Left lung (tissue), 10 donors: Measurements from ENCODE around the gene WWP2. TPM values are rescaled to one million over a fixed set of nuclear protein-coding genes. Genes with fewer than 3 reads are reported as not detected.

Experiments
- ATAC-seq: fragments of 200-7000 bp; cut with Tn5 transposase; one replicate; pipeline ENCODE4 v1.9.1; 2020; ENCODE audit warnings: moderate library complexity
- DNase-seq, 4 donors: peaks; one replicate each; pipeline ENCODE4 v3.0.0-alpha.2; 2013 to 2020
- H3K27ac ChIP-seq, 2 donors: fragments of 200-600 bp; sonication (generic) in 1 of 2; one replicate each; pipeline versions ENCODE4 v1.5.0 to v1.8.0; 2020 to 2021
- H3K27me3 ChIP-seq, 2 donors: fragments of 200-600 bp; sonication (generic) in 1 of 2; one replicate each; pipeline versions ENCODE4 v1.5.0 to v1.8.0; 2020 to 2021
- H3K36me3 ChIP-seq, 2 donors: fragments of 200-600 bp; sonication (generic) in 1 of 2; one replicate each; pipeline versions ENCODE4 v1.5.0 to v1.8.0; 2020 to 2021
- H3K4me1 ChIP-seq, 2 donors: fragments of 200-600 bp; one replicate each; pipeline ENCODE4 v1.8.0; 2021
- H3K4me3 ChIP-seq, 2 donors: fragments of 200-600 bp; sonication (generic) in 1 of 2; one replicate each; pipeline versions ENCODE4 v1.5.0 to v1.8.0; 2020 to 2021; ENCODE audit warnings: mild to moderate bottlenecking in 1 of 2
- H3K9me3 ChIP-seq, 2 donors: fragments of 200-600 bp; sonication (generic) in 1 of 2; one replicate each; pipeline versions ENCODE4 v1.5.0 to v1.8.0; 2020 to 2021
- intact Hi-C, 2 donors: fragments of 100-400 bp; cut with DNase I; formaldehyde crosslinking; loops; one replicate each; pipeline versions ENCODE4 v1.11.2 to v1.14.2; 2022
- polyA plus RNA-seq, 6 donors: library from polyadenylated mRNA; unstranded; fragments of 120-200 nt; gene quantifications; one replicate each; pipeline ENCODE4 v1.2.1, GENCODE V29; 2013; ENCODE audit not compliant: insufficient read length in 6 of 6
- total RNA-seq, 2 donors: library from RNA; stranded (reverse); fragmentation: NEBNext Ultra II Directional; extraction: Animal tissue kit (Norgen Biotek cat#: 25700); gene quantifications; one replicate each; pipeline ENCODE4 v1.2.1, GENCODE V29; 2021
- TF ChIP-seq, protein P1 (sequence below), 2 donors: fragments of 200-600 bp; sonication (generic) in 1 of 2; IDR thresholded peaks; one replicate each; pipeline versions ENCODE4 v1.5.0 to v1.8.0; 2021; ENCODE audit warnings: antibody characterized with exemption in 2 of 2
- donor health status: DM: no; HTN: yes; CAD: no.
- donor health status: DM: no; HTN: no; CAD: no.

The WWP2 gene
- total and polyA plus RNA-seq, 8 donors = 30.2 to 73.0 (median 34.6) TPM

DNA sequence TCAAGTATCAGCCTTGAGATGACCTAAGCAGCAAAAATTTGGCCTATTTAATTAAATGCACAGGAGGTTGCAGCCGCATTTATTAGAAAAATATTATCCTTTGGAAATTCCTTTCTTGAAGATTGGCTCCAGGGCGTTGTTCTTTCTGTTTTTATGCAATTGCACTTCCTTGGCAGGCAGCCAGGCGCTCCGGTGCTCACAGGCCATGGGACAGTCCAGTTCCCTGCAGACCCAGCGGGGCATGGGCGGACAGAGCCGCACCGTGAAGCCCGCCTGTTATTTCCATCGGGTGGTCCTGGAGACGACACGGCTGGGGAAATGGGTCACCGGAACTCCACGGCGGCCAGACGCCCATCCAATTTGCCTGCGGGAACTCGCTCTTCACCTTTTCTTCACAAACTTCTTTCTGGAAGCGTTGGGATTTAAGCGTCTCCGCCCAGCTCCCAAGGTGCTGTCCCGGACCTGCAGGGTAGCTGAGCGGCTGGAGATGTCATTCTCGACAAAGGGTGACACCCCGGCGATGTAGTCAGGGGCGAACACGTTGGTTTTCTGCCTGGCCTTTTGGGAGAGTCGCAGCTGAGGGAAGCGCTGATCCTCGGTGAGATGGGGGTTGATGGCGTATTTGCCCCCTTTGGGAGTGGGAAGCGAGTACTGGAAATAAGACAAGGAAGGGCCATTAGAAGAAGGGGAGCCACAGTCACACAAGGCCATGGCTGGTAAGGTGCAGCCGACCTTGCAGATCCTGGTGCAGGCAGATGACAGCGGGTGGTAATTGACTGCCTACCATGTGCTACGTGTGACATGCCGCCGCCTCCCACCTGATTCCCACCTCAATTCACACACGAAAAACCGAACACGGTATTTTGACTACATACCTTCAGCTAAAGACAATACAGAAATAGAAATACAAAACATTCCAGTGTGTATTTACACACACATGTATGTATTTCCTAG is 19.9 kb upstream of the WWP2 start:
- ATAC-seq = peak; percentile 41
- Histone ChIP-seq H3K9me3 (no peaks in the 10 kb centered on the region), H3K4me3 (no peak overlapping the region), H3K4me1 (peaks cover 0 to 15% of the 10 kb centered on the region in 2 donors), H3K27ac (peak overlapping the region in 1 of 2 donors; percentile 1), H3K27me3 (no peaks in the 10 kb centered on the region), H3K36me3 (peaks cover 0 to 81% of the 10 kb centered on the region in 2 donors)
- TF ChIP-seq, protein P1, sequence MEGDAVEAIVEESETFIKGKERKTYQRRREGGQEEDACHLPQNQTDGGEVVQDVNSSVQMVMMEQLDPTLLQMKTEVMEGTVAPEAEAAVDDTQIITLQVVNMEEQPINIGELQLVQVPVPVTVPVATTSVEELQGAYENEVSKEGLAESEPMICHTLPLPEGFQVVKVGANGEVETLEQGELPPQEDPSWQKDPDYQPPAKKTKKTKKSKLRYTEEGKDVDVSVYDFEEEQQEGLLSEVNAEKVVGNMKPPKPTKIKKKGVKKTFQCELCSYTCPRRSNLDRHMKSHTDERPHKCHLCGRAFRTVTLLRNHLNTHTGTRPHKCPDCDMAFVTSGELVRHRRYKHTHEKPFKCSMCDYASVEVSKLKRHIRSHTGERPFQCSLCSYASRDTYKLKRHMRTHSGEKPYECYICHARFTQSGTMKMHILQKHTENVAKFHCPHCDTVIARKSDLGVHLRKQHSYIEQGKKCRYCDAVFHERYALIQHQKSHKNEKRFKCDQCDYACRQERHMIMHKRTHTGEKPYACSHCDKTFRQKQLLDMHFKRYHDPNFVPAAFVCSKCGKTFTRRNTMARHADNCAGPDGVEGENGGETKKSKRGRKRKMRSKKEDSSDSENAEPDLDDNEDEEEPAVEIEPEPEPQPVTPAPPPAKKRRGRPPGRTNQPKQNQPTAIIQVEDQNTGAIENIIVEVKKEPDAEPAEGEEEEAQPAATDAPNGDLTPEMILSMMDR (IDR thresholded peaks at IDR 0.05) = no peak
- intact Hi-C loops = no loop called here
- DNase-seq = peak in 3 of 4 donors; percentile 24 to 83 (median 52)

DNA sequence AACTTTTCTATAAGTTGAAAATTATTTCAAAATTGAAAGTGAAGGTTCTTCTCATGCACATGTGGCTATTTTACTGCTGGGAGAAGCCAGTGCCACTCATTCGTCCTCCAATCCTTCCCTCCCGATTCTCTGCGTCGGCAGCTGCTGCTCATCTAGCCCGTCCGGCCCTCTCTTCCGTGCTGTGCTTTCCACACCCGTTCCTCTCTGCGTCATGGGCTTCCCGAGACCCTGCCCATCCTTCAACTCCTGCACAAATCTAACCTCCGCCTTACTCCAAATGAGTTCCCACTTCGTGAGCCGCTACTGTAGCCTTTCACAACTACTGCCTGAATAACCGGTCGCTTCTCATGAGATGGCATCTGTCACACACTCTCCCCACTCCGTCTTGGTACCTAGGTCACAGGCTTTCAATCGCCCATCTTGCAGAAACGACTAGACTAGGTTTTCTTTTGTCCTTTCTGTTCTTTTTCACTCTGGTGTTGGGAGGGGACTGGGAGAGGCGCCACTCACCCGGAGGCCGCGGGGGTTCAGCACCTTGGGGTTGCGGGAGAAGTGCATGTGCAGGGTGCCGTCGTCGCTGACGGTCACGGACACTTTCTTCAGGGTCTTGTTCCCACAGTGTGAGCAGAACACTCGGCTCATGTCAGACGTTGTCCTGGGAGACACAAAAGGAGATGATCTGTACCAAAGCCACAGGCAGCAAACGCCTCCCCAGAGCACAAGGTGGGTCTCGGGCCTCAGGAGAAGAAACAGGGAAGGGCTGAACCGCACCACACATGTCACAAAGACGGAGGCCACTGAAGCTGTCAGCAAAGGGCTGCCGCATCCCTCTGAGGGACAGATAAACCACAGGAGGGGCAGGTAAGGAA is 17.5 kb upstream of the WWP2 start:
- H3K27me3 ChIP-seq = no peaks in the 10 kb centered on the region
- peaks cover 0 to 15% of the 10 kb centered on the region in 2 donors for H3K4me1 ChIP-seq
- ATAC-seq (no peak), DNase-seq (no peak)
- intact Hi-C loops = no loop called here
- peaks cover 0 to 100% of the 10 kb centered on the region in 2 donors for H3K36me3 ChIP-seq
- no peak overlapping the region for H3K27ac ChIP-seq
- TF ChIP-seq, protein P1 (IDR thresholded peaks at IDR 0.05) = no peak
- H3K4me3 ChIP-seq = no peak overlapping the region
- no peaks in the 10 kb centered on the region for H3K9me3 ChIP-seq

DNA sequence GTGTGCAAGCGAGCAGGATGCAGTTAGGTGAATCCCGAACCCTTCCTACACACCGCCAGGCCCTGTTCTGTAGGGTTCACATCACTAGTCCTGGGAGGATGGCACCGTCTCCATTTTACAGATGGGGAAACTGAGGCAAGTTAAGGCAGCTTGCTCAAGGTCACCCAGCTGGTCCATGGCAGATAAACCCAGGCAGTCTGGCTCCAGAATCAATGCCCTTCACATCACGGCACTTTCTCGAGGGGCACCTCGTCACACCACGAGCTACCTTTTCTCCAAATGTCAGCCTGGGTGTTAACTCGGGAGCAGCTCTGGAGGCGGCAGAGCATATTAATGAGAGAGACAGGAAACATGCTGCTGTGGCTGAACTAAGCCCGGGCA is 16.9 kb upstream of the WWP2 start:
- Histone ChIP-seq H3K27ac (no peak overlapping the region), H3K4me3 (no peak overlapping the region), H3K36me3 (peaks cover 0 to 100% of the 10 kb centered on the region in 2 donors), H3K27me3 (no peaks in the 10 kb centered on the region), H3K4me1 (peaks cover 0 to 15% of the 10 kb centered on the region in 2 donors), H3K9me3 (no peaks in the 10 kb centered on the region)
- ATAC-seq = no peak
- TF ChIP-seq, protein P1 (IDR thresholded peaks at IDR 0.05) = no peak
- intact Hi-C loops = no loop called here
- no peak for DNase-seq

DNA sequence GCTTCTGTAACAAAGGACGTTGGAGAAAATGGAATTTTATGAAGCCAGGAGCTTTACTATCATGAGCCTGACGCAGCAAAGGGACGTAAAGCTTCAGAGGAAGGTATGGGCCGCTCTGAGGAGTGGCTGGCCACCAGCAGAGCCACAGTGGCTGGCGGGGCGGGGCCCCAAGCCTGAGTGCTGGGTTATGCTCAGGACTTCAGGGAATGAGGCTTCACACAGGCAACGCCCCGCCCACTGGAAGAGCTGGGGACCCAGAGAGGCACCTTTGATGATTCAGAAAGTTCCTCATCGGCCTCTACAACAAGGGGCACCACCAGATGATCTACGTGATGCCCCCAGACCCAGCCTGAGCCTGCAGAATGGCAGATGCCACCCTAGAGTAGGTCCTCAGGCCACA is 16.2 kb upstream of the WWP2 start:
- Histone ChIP-seq H3K27me3 (no peaks in the 10 kb centered on the region), H3K36me3 (peaks cover 0 to 100% of the 10 kb centered on the region in 2 donors), H3K4me3 (no peak overlapping the region), H3K9me3 (no peaks in the 10 kb centered on the region), H3K4me1 (peaks cover 0 to 15% of the 10 kb centered on the region in 2 donors), H3K27ac (no peak overlapping the region)
- ATAC-seq (no peak), DNase-seq (no peak)
- intact Hi-C loops = no loop called here
- TF ChIP-seq, protein P1 (IDR thresholded peaks at IDR 0.05) = no peak

DNA sequence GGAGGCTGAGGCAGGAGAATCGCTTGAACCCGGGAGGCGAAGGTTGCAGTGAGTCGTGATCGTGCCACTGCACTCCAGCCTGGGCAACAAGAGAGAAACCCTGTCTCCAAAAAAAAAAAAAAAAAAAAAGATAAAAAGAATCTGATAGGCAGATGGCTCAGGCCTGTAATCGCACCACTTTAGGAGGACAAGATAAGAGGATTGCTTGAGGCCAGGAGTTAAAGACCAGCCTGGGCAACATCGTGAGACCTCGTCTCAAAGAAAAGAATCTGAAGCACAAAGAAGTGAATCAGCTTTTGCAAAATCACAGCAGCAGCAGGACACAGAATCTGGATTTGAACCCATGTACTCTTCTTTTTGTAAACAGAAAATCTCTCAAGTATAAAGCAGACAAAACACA is 15.0 kb upstream of the WWP2 start:
- Histone ChIP-seq H3K4me1 (peaks cover 0 to 5% of the 10 kb centered on the region in 2 donors), H3K27me3 (no peaks in the 10 kb centered on the region), H3K36me3 (peaks cover 0 to 100% of the 10 kb centered on the region in 2 donors), H3K4me3 (no peak overlapping the region), H3K9me3 (no peaks in the 10 kb centered on the region), H3K27ac (no peak overlapping the region)
- ATAC-seq = no peak
- TF ChIP-seq, protein P1 (IDR thresholded peaks at IDR 0.05) = no peak
- no peak for DNase-seq
- intact Hi-C loops = no loop called here
